Measurements from ENCODE around the gene LNX1.

LNX1 gene

DNA sequence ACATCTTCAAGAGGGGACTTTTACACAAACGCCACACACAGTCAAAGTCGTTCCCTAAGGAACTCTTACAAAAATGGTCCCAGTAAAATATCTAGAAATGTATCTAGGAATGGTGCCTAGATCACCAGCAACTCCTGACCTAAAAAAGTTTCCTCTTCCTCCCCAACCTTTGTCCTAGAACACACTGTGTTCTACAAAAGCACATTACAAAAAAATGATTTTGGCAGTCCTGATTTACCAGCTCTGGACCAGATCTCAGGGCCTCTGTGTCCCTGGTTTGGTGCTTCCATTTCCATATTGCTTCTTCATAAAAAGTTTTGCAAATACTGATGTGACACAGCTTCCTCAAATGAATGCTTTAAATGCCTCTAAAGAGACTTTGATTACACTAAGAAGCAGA lies 55.0 kb downstream of the LNX1 start:
- no peak for DNase-seq (ENCODE audit: low read depth in 3 of 3)

DNA sequence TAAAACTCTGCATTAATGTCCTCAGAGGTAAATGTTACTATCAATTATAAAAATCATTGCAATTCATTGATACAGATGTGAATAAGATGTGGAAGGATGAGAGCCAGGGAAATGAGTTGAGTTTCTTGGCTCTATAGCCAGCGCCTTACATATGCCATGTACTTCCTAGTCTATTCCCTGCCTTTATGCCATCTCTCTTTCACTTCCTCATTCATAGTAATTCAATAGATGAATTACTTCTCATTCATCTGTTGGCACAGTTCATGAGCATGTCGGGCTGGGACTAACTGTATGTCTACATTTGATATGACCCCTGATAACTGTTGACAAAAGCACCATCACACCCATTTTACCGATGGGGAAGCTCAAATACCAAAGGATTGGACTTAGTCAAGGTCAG lies 55.7 kb downstream of the LNX1 start:
- no peak for DNase-seq (ENCODE audit: low read depth in 3 of 3)

DNA sequence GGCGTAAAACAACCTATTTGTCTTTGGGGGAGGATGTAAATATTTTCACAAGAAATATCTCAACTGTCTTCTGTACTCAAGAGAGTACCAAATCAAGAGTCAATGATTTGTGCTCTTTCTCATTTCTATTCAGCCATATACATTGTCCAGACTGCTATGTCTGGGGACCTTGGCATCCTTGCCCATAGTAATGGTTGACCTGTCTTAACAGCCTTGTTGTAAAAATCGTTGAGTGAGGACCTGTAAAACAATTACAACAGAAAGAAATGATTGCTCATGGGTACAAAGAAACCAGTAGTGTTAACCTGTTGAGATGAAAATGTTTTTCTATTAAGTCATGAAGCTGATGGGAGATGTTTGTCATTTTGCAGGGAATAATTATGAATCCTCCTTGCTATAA lies 56.6 kb downstream of the LNX1 start:
- DNase-seq (ENCODE audit: low read depth in 3 of 3): no peak

DNA sequence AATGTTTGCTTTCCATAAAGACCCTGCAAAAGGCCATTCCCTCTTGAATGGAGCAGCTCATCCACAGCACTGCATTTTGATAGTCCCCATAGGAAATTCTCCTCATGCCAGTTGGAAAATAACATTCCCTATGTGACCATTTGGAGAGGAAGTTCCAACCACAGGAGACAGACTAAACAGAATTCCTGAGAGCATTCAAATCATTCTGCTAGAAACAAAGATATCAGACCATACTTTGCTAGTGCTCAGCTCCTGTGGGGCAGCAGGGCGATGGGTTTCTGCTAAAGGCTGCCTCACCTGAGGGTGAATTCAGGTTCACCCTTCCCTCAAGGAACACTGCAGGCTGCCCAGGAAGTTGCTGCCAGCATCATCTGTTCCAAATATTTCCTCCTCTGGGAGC lies 58.8 kb downstream of the LNX1 start:
- DNase-seq (ENCODE audit: low read depth in 3 of 3): no peak

DNA sequence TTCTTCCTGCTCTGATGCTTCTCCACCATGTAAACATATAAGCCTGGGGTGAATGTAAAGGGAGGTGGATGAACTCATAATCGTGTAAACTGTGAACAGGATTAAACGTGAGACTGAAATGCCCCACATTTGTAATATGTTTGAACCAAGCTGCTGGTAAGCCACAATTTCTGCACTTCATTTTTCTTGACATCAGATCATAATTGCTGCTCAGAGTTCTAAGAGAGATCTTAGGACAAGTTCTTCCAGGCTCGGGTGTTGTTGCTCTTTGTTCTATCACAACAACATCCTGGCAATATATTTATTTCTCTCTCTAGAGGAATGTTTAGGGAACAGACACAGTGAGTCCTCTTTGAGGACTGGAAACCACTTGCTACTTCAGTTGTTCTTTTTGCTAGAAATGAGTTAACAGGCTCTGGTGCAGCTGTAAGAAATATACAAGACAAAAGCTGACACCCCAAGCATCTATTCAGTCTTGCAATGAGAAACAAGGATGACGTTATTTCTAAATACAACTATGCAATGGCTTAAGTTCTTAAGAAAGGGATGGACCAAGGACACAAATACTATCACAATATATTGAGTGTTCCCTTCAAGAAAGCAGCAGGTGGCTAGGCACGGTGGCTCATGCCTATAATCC lies 59.6 kb downstream of the LNX1 start:
- no peak for DNase-seq (ENCODE audit: low read depth in 3 of 3)

DNA sequence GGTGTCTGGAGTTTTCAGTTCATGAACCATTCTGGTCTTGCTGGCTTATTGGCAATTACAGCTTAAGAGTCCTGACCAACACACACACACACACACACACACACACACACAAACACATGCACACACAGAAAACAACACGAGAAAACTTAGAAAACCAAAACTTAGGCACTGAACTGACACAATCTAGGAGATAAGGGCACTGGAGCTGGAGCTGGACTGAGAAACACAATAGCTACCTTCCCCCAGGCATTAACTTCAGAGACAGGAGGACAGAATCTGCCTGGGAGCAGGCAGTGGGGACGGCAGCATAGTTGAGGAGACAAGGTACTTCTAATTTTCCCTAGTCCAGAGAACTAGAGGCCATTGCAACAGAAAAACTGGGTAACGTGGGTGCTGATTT lies 62.3 kb downstream of the LNX1 start:
- no peak for DNase-seq (ENCODE audit: low read depth in 3 of 3)

DNA sequence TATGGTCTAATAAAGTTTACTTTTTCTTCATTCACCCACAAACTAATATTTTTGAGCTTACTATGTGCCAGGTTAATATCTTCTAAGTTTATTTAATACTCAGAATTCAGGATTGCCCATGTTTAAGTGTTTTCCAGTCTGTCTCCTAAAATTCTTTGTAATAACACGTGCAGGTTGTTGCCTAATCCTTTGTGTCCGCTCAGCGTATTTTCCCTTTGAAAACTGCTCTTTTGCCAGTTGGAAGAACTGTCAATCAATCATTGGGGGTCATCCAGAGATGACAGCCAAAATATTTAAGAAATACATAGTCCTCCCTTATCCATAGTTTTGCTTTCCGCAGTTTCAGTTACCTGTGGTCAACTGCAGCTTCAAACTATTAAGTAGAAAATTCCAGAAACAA lies 63.4 kb downstream of the LNX1 start:
- no peak for DNase-seq (ENCODE audit: low read depth in 3 of 3)

DNA sequence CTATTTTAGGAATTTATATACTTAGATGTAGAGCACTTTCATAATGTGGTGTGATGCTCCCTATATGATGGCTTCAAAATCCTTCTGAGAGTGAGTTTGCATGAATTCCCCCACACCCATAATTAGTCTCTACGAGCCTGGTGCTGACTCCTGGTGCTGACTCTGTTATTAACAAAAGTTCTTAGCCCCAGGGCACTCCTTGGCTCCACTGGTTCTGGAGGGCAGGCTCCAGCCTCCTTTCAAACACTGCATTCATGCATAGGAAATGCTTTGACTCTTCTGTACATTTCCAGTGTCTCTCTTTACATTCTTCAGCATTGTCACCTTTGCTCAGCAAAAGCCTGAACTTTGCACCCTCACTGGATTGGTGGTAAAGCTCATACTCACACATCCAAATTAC lies 64.0 kb downstream of the LNX1 start:
- no peak for DNase-seq (ENCODE audit: low read depth in 3 of 3)

DNA sequence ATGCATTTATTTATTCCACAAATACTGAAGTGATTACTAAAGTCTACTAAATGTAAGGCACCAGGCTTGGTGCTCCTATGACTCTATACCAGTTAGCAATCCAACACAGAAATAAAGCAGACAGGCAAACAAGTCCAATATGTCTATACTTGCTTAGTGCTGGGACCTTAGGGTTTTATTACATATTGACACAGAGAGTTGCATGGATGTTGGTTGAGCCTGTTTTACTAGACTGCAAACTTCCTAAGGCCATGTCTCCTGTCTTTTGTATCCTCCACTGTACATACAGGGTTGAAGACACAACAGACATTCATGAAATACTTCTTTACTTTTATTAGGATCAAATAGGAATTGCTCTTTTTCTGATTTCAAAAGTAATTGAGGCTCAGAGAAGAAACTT lies 69.0 kb downstream of the LNX1 start:
- no peak for DNase-seq (ENCODE audit: low read depth in 3 of 3)

DNA sequence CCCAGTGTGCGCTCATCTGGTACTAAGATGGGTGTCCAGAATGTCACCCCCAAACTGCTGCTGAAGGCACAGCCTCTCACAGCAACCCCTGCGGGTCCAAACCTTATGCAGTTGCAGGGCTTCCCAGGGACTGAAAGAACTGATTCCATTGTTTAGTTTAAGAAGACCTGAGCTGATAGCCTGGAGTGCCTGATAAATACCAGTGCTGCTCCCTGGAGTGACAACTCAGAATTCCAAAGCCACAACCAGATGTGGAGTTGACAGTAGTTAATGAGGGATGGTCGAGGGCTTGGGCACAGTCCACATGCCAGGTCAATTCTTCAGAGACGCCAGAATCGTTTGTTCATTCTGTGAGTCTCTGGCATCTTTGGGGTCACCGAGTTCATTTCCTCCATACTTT lies 71.2 kb downstream of the LNX1 start:
- no peak for DNase-seq (ENCODE audit: low read depth in 3 of 3)

DNA sequence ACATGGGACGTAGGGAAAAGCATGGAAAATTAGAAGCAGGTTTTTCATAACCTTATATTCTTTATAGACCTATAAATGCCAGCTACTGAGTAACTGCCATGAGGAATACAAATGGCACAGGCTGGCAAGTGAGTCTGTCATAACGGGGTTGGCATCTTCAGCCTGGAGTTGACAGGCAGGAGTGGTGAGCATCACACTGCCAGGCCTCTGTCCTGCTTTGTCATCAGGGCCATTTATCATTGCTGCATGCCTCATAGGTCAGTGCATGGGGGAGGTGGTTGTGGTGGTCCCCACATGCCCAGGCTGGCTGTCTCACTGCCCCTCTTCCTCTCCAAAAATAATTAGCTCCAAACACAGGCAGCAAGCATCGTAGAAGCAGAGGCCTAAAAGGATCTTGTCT lies 72.5 kb downstream of the LNX1 start:
- DNase-seq (ENCODE audit: low read depth in 3 of 3): no peak

DNA sequence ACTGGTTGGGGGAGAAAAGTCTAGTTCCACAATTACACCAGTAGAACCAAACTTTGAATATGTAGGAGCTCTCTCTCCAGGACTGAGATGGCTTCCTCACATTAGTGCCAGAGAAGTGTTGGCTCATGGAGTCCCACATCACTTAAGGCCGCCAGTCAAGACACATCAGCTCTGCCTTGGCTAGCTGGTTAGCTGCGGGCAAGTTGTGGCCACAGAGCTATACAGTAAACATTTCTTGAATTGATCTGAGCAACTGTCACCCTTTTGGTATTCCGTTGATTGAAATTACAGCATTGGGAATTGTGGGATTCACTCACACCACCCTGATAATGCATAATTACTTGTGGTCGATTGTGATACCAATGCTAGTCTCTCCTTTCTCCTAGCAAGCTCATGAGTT lies 76.2 kb downstream of the LNX1 start:
- DNase-seq (ENCODE audit: low read depth in 3 of 3): no peak

DNA sequence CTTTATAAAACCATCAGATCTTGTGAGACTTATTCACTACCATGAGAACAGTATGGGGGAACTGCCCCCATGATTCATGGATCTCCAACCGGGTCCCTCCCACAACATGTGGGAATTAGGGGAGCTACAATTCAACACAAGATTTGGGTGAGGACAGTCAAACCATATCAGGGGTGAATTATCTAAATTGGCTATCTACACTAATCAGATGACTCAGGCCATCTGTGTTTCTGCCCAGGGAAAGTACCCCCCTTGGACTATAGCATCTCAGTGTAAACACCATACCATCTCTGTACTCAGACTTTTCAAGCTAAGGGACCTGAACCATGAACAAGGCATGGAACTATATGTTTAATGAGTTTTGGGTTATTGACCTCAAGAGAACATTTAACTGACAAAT lies 76.8 kb downstream of the LNX1 start:
- DNase-seq (ENCODE audit: low read depth in 3 of 3): no peak

DNA sequence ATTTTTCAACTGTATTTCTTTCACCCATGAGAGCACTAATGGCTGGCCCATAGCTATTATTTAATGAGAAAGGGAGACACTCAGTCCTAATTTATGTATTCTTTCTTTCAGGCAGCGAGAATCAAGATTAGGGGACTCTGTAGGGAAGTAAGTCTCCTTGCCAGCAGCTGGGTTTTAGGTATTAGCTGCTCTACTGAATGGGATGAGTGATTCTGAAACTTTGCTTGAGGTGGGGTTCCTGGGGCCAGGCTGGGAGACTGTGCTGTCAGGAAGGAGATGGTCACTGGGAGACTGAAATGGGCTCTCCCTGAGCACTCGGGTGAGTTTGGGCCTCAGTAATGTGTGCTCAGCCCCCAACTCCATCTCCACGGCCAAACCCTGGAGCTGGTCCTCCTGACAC lies 78.7 kb downstream of the LNX1 start:
- no peak for DNase-seq (ENCODE audit: low read depth in 3 of 3)

DNA sequence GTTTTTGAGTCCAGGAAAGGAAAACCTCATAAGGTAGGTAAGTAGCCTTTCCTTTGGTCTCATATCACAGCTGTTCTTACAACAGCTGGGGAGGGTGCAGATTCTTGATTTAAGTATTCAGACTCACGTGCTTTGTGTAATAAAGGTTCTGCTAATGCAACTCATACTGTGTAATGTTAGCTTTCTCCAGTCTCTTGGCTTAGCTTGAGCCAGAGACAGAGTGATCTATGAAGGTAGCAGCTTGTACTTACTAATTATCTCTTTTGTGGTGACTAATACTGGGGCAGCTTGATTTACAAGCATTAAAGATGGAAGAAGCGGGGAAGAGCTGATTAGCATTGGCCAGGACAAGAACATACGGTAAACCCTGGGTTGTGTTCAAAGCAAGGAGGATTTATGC lies 80.3 kb downstream of the LNX1 start:
- DNase-seq (ENCODE audit: low read depth in 3 of 3): no peak

DNA sequence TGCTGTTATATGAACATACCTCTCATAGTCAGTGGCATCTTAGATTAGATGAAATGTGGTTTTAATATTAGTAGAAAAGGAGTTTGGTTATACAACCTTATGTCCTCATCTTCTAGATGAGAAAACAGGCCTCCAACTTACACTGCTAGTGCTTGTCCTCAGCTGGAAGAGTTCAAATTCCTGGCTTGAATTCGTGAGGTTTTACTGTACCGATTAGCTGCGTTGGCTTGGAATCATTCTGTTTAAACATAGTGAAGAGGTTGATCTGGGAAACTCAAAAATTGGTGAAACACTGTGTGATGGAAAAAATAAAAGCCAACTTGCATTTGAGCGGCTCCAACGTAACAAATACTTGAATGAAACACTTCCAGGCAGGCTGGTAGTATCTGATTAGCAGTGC lies 81.0 kb downstream of the LNX1 start:
- DNase-seq (ENCODE audit: low read depth in 3 of 3): no peak

DNA sequence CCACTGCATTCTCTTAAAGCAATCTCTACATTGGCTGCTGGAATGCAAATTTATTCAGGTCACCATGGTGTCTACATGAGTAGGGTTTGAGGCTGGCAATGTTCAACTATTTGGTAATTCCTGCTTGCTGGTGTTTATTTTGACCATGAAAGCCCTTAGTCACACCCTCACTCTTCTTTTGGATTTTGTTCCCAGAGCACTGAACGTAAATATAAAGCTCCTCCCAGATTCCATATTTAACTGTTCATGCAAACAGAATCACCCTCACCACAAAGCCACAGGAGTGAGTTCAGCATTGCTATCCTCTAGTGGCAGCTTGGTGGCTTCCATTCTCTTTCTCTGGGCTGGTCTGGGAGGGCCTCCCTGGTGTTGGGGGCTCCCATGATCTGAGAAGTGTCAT lies 82.8 kb downstream of the LNX1 start:
- DNase-seq (ENCODE audit: low read depth in 3 of 3): no peak

DNA sequence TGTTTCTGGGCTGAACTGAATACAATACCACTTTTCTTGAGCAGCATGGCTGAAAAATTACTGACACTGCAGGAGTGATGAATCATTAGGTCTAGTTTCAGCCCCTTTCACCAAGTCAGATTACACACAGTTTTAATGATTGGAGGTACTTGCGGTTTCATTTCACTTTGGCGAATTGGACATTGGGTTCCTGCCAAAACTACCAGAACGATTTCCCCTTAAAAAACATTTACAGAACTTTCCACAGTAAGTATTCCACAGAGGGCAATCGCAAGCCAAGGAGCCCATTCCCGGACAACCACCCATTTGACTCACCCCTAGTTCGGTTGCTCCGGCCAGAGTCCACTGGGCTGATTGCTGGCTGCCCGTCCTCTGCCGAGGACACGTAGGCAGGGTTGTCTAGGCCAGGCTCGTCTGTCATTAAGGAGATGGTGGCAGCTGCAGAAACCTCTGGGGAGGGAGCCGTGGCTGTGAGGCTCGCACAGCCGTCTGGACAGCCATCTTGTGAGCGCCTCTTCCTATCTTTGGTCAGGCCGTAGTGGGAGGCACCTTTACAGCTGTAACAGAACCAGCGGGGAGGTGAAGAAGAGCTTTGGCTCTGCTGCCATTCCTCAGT lies 83.5 kb downstream of the LNX1 start:
- DNase-seq (ENCODE audit: low read depth in 3 of 3): no peak

DNA sequence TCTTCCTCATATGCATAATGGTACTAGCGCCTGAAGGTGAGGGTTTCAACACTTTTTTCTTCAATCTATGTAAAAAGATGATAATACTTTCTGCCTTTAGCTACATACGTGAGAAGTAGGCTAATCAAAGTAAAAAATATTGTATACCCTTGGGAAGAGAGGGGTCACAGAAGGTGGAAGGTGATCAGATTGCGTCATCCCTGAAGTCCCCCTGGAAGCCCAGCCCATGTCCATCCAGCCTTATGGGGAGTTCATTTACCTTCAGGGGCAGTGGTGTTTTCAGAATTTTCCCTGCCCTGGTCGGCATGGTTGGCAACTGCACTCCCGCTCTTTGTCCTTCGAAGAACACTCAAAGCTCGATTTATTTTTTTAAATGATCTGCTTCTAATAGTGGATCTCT lies 84.2 kb downstream of the LNX1 start:
- no peak for DNase-seq (ENCODE audit: low read depth in 3 of 3)

DNA sequence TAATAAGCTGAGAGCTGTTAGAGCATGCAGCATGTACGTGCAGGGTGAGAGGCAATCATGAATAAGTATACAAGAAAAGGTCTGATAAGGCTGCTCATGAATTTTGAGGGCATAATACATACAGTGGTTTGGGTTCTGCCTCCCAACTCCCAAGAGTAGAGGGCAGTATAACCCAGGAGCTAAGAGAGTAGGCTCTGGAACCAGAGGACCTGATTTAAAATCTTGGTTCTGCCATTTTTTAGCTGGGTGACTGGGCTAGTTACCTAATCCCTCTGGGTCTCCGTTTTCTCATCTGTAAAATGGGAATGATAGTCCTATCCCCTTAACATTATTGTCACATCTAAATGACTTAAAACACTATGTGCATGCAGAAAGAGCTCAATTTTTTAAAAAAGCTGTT lies 85.3 kb downstream of the LNX1 start:
- no peak for DNase-seq (ENCODE audit: low read depth in 3 of 3)

DNA sequence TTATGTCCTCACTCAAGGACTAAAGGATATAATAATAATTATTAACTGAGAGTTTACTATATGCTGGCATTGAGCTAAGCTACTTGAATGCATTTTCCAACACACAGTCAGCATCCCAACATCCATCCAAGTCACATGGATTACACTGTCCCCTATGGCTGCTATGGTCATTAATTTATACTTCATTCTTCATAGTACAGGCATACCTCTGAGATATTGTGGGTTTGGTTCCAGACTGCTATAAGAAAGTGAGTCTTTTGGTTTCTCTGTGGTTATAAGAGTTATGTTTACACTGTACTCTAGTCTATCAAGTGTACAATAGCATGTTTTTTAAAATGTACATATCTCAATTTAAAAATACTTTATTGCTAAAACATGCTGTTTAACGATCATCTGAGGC lies 89.2 kb downstream of the LNX1 start:
- DNase-seq (ENCODE audit: low read depth in 3 of 3): no peak

DNA sequence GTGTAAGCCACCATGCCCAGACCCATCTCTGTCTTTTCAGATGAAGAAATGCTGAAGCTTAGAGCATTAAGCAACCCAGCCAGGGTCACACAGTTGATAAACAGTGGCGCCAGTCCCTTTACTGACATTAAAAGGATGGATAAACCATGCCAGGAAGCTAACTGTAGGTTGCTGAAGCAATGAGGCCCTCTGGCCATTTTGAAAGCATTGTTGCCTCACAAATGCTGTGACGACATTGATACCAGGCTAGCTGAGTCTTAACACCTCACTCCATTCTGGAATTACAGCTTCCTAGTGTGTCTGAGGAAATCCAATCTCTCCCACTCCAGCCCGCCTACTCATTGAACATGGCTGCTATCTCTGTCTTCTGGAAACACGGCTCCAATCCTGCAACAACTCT lies 89.7 kb downstream of the LNX1 start:
- no peak for DNase-seq (ENCODE audit: low read depth in 3 of 3)

DNA sequence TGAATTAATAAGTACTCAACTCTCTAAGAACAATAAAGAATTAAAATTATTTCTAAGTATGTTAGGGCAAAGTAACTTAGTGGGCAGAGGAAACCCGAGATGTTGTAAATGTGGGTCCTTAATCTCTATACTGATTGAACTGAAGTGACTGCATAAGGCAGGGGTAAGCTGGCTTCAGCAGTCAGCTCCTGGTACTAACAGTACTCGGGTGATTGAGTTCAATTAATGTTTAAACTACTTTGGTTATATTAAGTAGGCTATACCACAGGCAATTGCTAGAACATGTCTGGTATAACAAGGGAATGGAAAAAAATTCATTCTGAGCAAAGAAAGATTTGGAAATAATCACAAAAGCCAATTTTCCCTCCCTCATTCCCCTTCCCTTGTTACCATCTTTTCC lies 90.7 kb downstream of the LNX1 start:
- DNase-seq (ENCODE audit: low read depth in 3 of 3): no peak

DNA sequence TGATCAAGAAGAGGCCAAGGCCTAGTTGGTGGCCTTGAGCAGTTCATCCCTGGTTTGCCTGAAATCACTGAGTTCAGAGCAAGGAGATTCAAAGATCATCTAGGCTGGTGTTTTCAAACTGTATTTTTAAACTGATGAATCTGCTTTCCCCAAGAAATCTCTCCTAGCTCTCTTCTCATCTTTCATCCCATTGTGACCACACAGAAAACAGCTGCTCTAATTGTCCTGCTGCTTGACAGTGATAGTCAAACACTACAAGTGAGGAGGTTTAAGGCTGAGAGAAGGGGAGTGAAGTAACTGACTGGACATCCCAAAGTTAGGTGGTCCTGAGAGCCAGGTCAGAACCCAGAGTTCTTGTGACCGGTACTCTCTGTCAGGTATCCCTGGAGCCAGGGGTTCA lies 91.5 kb downstream of the LNX1 start:
- no peak for DNase-seq (ENCODE audit: low read depth in 3 of 3)
